ENCODE data around the gene PRKAR2B.
"Not testable (repeated sequence)": the region's sequence is repeated elsewhere in the genome, so short reads cannot be mapped to it uniquely, and the experiment has no call there.

The PRKAR2B gene

DNA sequence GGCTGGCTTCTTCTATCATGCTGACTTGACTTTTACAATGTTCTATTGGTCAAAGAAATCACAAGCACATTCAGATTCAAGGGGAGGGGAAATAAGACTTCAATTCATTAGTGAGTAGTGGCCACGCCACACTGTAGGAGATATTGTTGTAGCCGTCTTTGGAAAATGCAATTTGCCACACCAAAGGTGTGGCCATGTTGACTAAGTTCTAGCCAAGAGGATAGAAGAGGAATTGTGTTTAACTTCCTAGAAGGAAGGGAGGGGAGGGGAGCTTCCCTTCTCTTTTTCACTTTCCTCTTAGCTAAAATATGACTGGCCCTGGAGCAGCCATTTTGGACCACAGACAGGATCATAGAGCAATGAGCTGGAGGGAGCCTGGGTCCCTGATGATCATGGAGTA lies 3.4 kb upstream of the PRKAR2B start:
- DNase-seq (ENCODE audit: extremely low spot score), result no peak
- CTCF ChIA-PET, result interaction anchor here (1.9 kb wide), 1 partner anchor 17 kb away, joined by 5 read pairs; no protein-coding TSS in a partner anchor
- TF ChIP-seq, protein P1, sequence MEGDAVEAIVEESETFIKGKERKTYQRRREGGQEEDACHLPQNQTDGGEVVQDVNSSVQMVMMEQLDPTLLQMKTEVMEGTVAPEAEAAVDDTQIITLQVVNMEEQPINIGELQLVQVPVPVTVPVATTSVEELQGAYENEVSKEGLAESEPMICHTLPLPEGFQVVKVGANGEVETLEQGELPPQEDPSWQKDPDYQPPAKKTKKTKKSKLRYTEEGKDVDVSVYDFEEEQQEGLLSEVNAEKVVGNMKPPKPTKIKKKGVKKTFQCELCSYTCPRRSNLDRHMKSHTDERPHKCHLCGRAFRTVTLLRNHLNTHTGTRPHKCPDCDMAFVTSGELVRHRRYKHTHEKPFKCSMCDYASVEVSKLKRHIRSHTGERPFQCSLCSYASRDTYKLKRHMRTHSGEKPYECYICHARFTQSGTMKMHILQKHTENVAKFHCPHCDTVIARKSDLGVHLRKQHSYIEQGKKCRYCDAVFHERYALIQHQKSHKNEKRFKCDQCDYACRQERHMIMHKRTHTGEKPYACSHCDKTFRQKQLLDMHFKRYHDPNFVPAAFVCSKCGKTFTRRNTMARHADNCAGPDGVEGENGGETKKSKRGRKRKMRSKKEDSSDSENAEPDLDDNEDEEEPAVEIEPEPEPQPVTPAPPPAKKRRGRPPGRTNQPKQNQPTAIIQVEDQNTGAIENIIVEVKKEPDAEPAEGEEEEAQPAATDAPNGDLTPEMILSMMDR (IDR thresholded peaks at IDR 0.05; ENCODE audit: control extremely low read depth, extremely low read depth, low read depth, missing control alignments), result no peak
- POLR2A ChIA-PET, result no interaction called here

DNA sequence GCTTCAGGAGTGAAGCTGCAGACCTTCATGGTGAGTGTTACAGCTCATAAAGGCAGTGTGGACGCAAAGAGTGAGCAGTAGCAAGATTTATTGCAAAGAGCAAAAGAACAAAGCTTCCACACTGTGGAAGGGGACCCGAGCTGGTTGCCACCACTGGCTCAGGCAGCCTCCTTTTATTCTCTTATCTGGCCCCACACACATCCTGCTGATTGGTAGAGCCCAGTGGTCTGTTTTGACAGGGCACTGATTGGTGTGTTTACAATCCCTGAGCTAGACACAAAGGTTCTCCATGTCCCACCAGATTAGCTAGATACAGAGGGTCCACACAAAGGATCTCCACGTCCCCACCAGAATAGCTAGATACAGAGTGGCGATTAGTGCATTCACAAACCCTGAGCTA lies 2.7 kb upstream of the PRKAR2B start:
- DNase-seq (ENCODE audit: extremely low spot score); POLR2A ChIA-PET: not testable (repeated sequence)
- CTCF ChIA-PET, result interaction anchor here (1.9 kb wide), 1 partner anchor 17 kb away, joined by 5 read pairs; no protein-coding TSS in a partner anchor

DNA sequence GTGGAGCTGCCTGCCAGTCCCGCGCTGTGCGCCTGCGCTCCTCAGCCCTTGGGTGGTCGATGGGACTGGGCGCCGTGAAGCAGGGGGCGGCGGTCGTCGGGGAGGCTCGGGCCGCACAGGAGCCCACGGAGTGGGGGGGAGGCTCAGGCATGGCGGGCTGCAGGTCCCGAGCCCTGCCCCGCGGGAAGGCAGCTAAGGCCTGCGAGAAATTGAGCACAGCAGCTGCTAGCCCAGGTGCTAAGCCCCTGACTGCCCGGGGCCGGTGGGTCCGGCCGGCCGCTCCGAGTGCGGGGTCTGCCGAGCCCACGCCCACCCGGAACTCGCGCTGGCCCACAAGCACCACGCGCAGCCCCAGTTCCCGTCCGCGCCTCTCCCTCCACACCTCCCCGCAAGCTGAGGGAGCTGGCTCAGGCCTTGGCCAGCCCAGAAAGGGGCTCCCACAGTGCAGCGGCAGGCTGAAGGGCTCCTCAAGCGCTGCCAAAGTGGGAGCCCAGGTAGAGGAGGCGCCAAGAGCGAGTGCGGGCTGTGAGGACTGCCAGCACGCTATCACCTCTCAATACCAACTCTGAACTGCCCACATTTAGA lies 2.1 kb upstream of the PRKAR2B start:
- DNase-seq (ENCODE audit: extremely low spot score); POLR2A ChIA-PET: not testable (repeated sequence)
- CTCF ChIA-PET, result interaction anchor here (1.9 kb wide), 1 partner anchor 18 kb away, joined by 5 read pairs; no protein-coding TSS in a partner anchor

DNA sequence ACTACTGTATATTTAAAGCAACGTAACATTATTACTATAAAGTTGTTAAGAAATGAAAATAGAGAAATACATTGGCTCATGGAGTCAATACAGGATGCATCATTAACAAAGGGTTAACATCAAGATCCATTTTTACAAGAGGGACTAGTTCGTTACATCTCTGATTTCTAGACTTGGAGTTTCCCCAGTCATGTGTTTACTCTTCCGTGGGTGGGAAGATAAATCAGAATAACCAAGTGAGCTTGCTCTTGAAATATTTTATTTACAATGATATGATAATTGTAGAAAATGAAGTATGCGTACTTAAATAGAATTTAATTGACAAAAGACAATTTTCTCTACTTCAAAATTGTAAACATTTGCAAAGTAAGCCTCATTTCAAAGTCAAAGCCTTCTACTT lies 1.0 kb upstream of the PRKAR2B start:
- DNase-seq (ENCODE audit: extremely low spot score), result no peak
- ChIA-PET CTCF (no interaction called here), POLR2A (no interaction called here)
- TF ChIP-seq, protein P1 (IDR thresholded peaks at IDR 0.05; ENCODE audit: control extremely low read depth, extremely low read depth, low read depth, missing control alignments), result no peak

DNA sequence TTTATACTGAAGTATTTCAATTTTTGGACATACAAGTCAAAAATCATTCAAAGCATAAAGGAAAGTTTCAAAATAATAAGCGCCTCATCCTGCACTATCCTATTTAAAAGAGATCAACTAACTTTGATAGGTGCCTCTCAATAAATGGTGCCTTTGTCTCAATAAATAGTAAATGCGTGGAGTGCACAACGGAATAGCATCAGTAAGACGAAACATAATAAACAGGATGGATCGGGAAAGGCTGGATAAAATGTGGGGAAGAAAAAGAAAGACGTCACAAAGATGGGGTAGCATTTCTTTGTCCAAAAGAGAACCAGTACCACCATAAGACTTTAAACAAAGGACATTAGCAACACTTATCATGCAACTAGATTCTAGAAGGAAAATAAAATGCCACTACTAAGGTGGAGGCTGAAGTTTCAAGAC lies 571 bp upstream of the PRKAR2B start:
- TF ChIP-seq, protein P1 (IDR thresholded peaks at IDR 0.05; ENCODE audit: control extremely low read depth, extremely low read depth, low read depth, missing control alignments), result no peak
- DNase-seq (ENCODE audit: extremely low spot score), result no peak
- CTCF ChIA-PET, result no interaction called here
- POLR2A ChIA-PET, result no interaction called here

DNA sequence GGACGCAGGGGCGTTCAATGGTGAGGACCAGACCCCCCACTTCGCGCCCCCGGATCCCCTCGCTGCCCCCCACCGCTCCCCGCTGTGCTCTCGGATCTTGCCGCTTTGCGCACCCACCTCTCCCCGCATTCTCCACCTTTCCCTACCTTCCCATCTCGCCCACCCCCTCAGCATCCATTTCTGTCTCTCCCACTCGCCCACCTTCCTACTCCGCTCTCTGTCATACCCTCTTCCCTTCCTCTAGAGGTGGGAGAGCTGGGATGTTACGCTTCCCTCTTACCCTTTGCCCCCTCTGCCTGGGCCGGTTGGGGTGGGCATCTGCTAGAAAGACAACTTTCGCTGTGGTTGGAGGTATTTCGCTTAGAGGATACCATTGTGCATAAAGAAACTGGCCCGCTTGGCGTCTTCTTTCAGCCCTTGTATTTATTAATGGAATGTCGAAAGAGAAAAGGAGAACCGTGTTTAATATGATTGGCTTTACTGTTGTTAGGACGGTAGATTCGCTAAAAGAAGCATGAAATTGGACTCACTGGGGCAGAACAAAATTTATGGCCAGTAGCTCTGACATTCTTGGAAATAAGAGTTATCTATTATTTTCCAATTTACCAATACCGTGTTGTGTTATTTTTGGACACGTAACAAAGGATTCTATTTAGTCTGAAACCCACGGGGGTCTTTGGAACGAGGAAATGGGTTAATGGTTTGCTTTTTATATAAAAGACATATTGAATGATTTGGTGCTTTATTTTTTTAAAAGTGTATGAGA lies 873 bp downstream of the PRKAR2B start:
- TF ChIP-seq, protein P1 (IDR thresholded peaks at IDR 0.05; ENCODE audit: control extremely low read depth, extremely low read depth, low read depth, missing control alignments), result no peak
- ChIA-PET CTCF (no interaction called here), POLR2A (no interaction called here)
- DNase-seq (ENCODE audit: extremely low spot score), result no peak

DNA sequence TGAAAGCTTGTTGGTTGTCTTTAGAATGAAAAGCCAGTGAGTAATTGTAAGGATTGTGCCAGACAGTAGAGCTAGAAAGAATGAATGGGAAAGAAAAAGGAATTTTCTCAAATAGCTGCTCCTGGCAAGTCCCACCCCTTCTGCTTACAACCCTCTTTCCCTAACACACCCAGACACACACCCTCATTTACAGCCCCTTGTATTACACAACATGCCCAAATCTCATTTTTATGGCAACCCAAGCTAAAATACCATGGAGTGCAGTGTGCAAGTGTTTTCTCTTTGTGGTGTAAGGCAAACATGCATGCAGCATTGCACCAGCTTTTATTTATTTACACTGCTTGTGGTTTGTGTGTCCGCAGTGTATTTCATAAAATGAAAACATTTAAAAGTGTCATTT lies 1.5 kb downstream of the PRKAR2B start:
- TF ChIP-seq, protein P1 (IDR thresholded peaks at IDR 0.05; ENCODE audit: control extremely low read depth, extremely low read depth, low read depth, missing control alignments), result no peak
- ChIA-PET CTCF (no interaction called here), POLR2A (no interaction called here)
- no peak for DNase-seq (ENCODE audit: extremely low spot score)

Measured in GM10248 (cell line).